B cell (primary cell): ENCODE results near the gene CORO2A. TPM values are rescaled to one million over a fixed set of nuclear protein-coding genes. Genes with fewer than 3 reads are reported as not detected.
"Not testable (repeated sequence)": the region's sequence is repeated elsewhere in the genome, so short reads cannot be mapped to it uniquely, and the experiment has no call there.

Source experiments
- ATAC-seq: fragments of 200-7000 bp; cut with Tn5 transposase; one replicate; pipeline ENCODE4 v1.10.0; 2021; ENCODE audit warnings: low read depth, mild to moderate bottlenecking, moderate number of reproducible peaks, moderate library complexity
- CTCF ChIA-PET: fragments of 350-600 bp; sonication (Branson Sonifier 250); formaldehyde crosslinking; loops from one replicate; lab custom pipeline; 2021; ENCODE audit warnings: antibody characterized with exemption, inconsistent platforms; lab: Charles Lee
- POLR2A ChIA-PET: fragments of 350-600 bp; sonication (Branson Sonifier 250); formaldehyde crosslinking; loops from one replicate; lab custom pipeline; 2021; ENCODE audit warnings: antibody characterized with exemption; lab: Charles Lee
- DNase-seq: peaks from one replicate; pipeline ENCODE4 v3.0.0; 2013
- H2AFZ ChIP-seq: 2 replicates; pipeline ENCODE4 v1.6.1; 2012; ENCODE audit warnings: mild to moderate bottlenecking, low read depth, low read length; ENCODE audit not compliant: insufficient read depth, poor library complexity, severe bottlenecking
- H3K27ac ChIP-seq, 2 donors: 1 replicate in 1 of 2; 2 replicates in 1 of 2; pipeline ENCODE4 v1.5.1; 2012 to 2013; ENCODE audit warnings: low read length in 2 of 2, mild to moderate bottlenecking in 2 of 2, moderate library complexity in 1 of 2
- H3K27me3 ChIP-seq, 4 experiments: fragments of 200-600 bp in 1 of 4; sonication (generic) in 1 of 4; replicated peaks in 1 of 4; 1 replicate in 2 of 4; 2 replicates in 2 of 4; pipeline versions ENCODE4 v1.6.1 to v1.7.0; 2013 to 2016; ENCODE audit warnings: low read length in 3 of 4, mild to moderate bottlenecking in 2 of 4, mixed read lengths in 1 of 4, moderate library complexity in 1 of 4; ENCODE audit not compliant: insufficient read depth in 4 of 4, control insufficient read depth in 3 of 4; ENCODE audit errors: control extremely low read depth in 1 of 4
- H3K36me3 ChIP-seq, 2 experiments: replicated peaks in 1 of 2; 1 replicate in 1 of 2; 2 replicates in 1 of 2; pipeline versions ENCODE4 v1.6.1 to v1.7.1; 2013; ENCODE audit warnings: low read length in 1 of 2; ENCODE audit not compliant: insufficient read depth in 2 of 2, control insufficient read depth in 1 of 2; ENCODE audit errors: control extremely low read depth in 1 of 2, extremely low read depth in 1 of 2
- H3K4me1 ChIP-seq, 2 donors: fragments of 200-600 bp in 1 of 2; sonication (generic) in 1 of 2; 1 replicate in 1 of 2; 2 replicates in 1 of 2; pipeline versions ENCODE4 v1.5.1 to v1.6.1; 2013 to 2017; ENCODE audit warnings: low read length in 2 of 2; ENCODE audit not compliant: control insufficient read depth in 2 of 2, insufficient read depth in 2 of 2
- H3K4me2 ChIP-seq: replicated peaks from 2 replicates; pipeline ENCODE3; 2012; ENCODE audit warnings: mild to moderate bottlenecking, low read depth, low read length; ENCODE audit not compliant: poor library complexity, severe bottlenecking
- H3K4me3 ChIP-seq, 5 experiments: fragments of 200-600 bp in 1 of 5; sonication (generic) in 1 of 5; 1 replicate in 3 of 5; 2 replicates in 2 of 5; pipeline versions ENCODE4 v1.5.1 to v1.7.0; 2011 to 2016; ENCODE audit warnings: low read length in 4 of 5, mild to moderate bottlenecking in 4 of 5, low read depth in 2 of 5, control low read depth in 1 of 5, moderate library complexity in 1 of 5; ENCODE audit not compliant: insufficient read depth in 1 of 5; ENCODE audit errors: control extremely low read depth in 1 of 5, extremely low read depth in 1 of 5
- H3K79me2 ChIP-seq: fragments of 200-600 bp; sonication (generic); one replicate; pipeline ENCODE4 v1.6.0; 2016; ENCODE audit warnings: low read length; ENCODE audit not compliant: control insufficient read depth, insufficient read depth
- H3K9ac ChIP-seq: fragments of 200-600 bp; sonication (generic); 2 replicates; pipeline ENCODE4 v1.6.1; 2017; ENCODE audit warnings: mild to moderate bottlenecking, low read length, moderate library complexity
- H3K9me3 ChIP-seq, 3 donors: one replicate each; pipeline versions ENCODE4 v1.6.1 to v1.7.1; 2013; ENCODE audit warnings: low read length in 2 of 3; ENCODE audit not compliant: control insufficient read depth in 2 of 3, insufficient read depth in 1 of 3; ENCODE audit errors: control extremely low read depth in 1 of 3
- H4K20me1 ChIP-seq: 2 replicates; pipeline ENCODE4 v1.6.0; 2012; ENCODE audit warnings: mild to moderate bottlenecking, low read length; ENCODE audit not compliant: insufficient read depth, control insufficient read depth, poor library complexity, severe bottlenecking
- H3K27ac Mint-ChIP-seq: one replicate; pipeline ENCODE4 v1.8.0; 2021; ENCODE audit warnings: mixed read lengths
- H3K27me3 Mint-ChIP-seq: one replicate; pipeline ENCODE4 v1.8.0; 2021; ENCODE audit warnings: mixed read lengths
- H3K4me1 Mint-ChIP-seq: one replicate; pipeline ENCODE4 v1.8.0; 2021; ENCODE audit warnings: mixed read lengths
- H3K4me3 Mint-ChIP-seq: one replicate; pipeline ENCODE4 v1.8.0; 2021; ENCODE audit warnings: mixed read lengths
- H3K9me3 Mint-ChIP-seq: one replicate; pipeline ENCODE4 v1.8.0; 2022; ENCODE audit warnings: mixed read lengths; ENCODE audit not compliant: insufficient read depth
- EZH2 ChIP-seq: IDR thresholded peaks from 2 replicates; pipeline ENCODE4 v1.6.1; 2012; ENCODE audit warnings: borderline replicate concordance, low read depth, mild to moderate bottlenecking, moderate library complexity, low read length; ENCODE audit not compliant: insufficient read depth, poor library complexity, severe bottlenecking
- WGBS: methylation state at CpG from one replicate; pipeline ENCODE4 v1.1.5; 2013; ENCODE audit warnings: missing lambda C conversion rate; ENCODE audit not compliant: insufficient coverage; 5-methylcytosine and 5-hydroxymethylcytosine counted together
- intact Hi-C: fragments of 100-400 bp; cut with micrococcal nuclease; formaldehyde crosslinking; loops from one replicate; pipeline ENCODE4 v1.10.0; 2022
- polyA plus RNA-seq: library from polyadenylated mRNA; depleted of rRNA; stranded (reverse); fragments of >200 nt; gene quantifications from 2 replicates; pipeline ENCODE4 v1.2.3, GENCODE V29; 2012
- total RNA-seq, 2 donors: library from RNA; stranded (reverse); fragments of 120-200 nt in 1 of 2; gene quantifications; 1 replicate in 1 of 2; 2 replicates in 1 of 2; pipeline versions ENCODE4 v1.2.3 to v1.2.4, GENCODE V29; 2013 to 2022
- TF ChIP-seq, protein P1 (sequence below): fragments of 200-600 bp; IDR thresholded peaks from one replicate; pipeline ENCODE4 v1.8.0; 2022; ENCODE audit warnings: antibody characterized with exemption, mild to moderate bottlenecking

Gene CORO2A
- total and polyA plus RNA-seq, 2 donors (not counting 1 experiment from before 2014, with no cell fraction given) = 1.1 to 2.0 TPM

DNA sequence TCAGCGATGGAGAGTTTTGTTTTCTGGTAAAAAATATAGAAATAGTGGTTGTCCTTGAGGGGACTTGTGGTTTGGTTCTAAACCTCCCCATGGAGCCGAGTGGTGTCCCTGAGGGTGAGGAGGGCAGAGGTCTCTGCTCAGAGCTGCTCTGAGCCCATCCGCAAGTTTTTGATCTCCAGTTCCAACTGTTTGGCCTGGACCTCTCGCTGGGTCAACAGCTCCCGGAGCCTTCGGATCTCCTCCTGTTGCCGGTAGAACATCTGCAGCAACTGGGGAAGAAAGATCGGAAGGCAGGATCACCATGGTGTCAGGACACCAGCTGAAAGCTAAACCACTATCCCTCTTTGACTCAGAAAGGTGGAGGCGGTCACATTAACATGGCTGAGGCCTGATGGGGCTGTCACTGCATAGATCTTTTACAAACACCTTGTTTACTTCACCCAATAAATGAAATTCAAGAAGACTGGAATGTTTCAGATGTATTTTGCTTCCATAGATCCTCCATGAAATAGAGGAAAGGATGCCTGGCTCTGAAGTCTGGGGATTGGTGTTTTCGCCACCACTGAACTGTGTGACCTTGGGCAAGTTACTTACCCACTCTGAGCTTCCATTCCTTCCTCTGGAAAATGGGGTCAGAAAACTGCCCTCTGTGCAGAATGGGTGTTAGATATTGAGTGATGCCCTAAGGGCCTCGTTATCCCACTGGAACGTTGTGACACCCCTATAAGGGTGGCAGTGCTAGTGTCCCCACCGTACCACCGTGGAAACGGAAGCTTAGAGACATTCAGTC, 67.6 kb downstream of the CORO2A start:
- CTCF ChIA-PET = no interaction called here
- POLR2A ChIA-PET = no interaction called here
- over 99% methylated on average over 12 of the region's 15 CpGs for WGBS

DNA sequence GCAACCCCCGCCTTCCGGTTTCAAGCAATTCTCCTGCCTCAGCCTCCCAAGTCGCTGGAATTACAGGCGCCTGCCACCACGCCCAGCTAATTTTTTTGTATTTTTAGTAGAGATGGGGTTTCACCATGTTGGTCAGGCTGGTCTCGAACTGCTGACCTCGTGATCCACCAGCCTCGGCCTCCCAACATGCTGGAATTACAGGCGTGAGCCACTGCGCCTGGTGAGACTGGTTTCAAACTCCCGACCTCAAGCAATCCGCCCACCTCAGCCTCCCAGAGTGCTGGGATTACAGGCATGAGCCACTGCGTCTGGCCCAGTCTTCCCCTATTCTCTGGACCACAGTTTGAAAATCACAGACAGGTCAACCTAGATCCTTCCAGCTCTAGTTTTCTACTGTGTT, 68.3 kb downstream of the CORO2A start:
- H3K27ac ChIP-seq, DNase-seq, CTCF ChIA-PET, H3K9me3 ChIP-seq, H3K27me3 ChIP-seq, H3K9me3 Mint-ChIP-seq, H3K9ac ChIP-seq, ATAC-seq, H2AFZ ChIP-seq, POLR2A ChIA-PET, H3K4me2 ChIP-seq, H3K4me3 ChIP-seq, H3K27me3 Mint-ChIP-seq, H3K36me3 ChIP-seq, H3K4me3 Mint-ChIP-seq, H4K20me1 ChIP-seq, H3K27ac Mint-ChIP-seq, H3K79me2 ChIP-seq: not testable (repeated sequence)
- H3K4me1 ChIP-seq = peaks cover 28 to 40% of the 10 kb centered on the region in 2 donors
- peaks cover 36% of the 10 kb centered on the region for H3K4me1 Mint-ChIP-seq
- WGBS = 96% methylated on average over 12 of the region's 13 CpGs
- intact Hi-C loops = loop anchor here (5.0 kb wide), 1 partner anchor 37 kb away; no protein-coding TSS in a partner anchor

More for the DNA sequence above, 67.6 kb downstream of the CORO2A start:
- no peaks in the 10 kb centered on the region for H3K27me3 Mint-ChIP-seq
- Histone ChIP-seq H3K36me3 (no peaks in the 10 kb centered on the region), H2AFZ (no peak overlapping the region), H3K9ac (no peak overlapping the region), H3K9me3 (no peaks in the 10 kb centered on the region), H3K4me1 (peaks cover 33 to 43% of the 10 kb centered on the region in 2 donors), H3K4me2 (no peak overlapping the region), H4K20me1 (no peaks in the 10 kb centered on the region), H3K79me2 (no peaks in the 10 kb centered on the region), H3K27ac (no peak overlapping the region), H3K4me3 (no peak overlapping the region), H3K27me3 (no peaks in the 10 kb centered on the region)
- DNase-seq (no peak), ATAC-seq (no peak)
- H3K4me1 Mint-ChIP-seq = peaks cover 38% of the 10 kb centered on the region
- intact Hi-C loops = loop anchor here (5.0 kb wide), 1 partner anchor 38 kb away; no protein-coding TSS in a partner anchor
- no peak overlapping the region for H3K4me3 Mint-ChIP-seq
- no peak overlapping the region for H3K27ac Mint-ChIP-seq
- H3K9me3 Mint-ChIP-seq = no peaks in the 10 kb centered on the region
- TF ChIP-seq EZH2 = no peak
- TF ChIP-seq, protein P1, sequence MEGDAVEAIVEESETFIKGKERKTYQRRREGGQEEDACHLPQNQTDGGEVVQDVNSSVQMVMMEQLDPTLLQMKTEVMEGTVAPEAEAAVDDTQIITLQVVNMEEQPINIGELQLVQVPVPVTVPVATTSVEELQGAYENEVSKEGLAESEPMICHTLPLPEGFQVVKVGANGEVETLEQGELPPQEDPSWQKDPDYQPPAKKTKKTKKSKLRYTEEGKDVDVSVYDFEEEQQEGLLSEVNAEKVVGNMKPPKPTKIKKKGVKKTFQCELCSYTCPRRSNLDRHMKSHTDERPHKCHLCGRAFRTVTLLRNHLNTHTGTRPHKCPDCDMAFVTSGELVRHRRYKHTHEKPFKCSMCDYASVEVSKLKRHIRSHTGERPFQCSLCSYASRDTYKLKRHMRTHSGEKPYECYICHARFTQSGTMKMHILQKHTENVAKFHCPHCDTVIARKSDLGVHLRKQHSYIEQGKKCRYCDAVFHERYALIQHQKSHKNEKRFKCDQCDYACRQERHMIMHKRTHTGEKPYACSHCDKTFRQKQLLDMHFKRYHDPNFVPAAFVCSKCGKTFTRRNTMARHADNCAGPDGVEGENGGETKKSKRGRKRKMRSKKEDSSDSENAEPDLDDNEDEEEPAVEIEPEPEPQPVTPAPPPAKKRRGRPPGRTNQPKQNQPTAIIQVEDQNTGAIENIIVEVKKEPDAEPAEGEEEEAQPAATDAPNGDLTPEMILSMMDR = no peak
